Ovary (tissue), 3 donors: Measurements from ENCODE around the gene CFAP92.

ENCODE experiments used
- CTCF ChIP-seq, 3 donors: fragments of 450-650 bp in 2 of 3; fragments of 200-600 bp in 1 of 3; IDR thresholded peaks; one replicate each; pipeline versions ENCODE4 v1.5.1 to v1.8.0; 2016 to 2022; ENCODE audit warnings: antibody characterized with exemption in 3 of 3, mild to moderate bottlenecking in 1 of 3
- POLR2A ChIP-seq: fragments of 450-650 bp; IDR thresholded peaks from one replicate; pipeline ENCODE4 v1.6.1; 2017; ENCODE audit warnings: antibody characterized with exemption, mild to moderate bottlenecking, moderate library complexity
- donor health status: DM: no; HTN: no; CAD: no.

- TF ChIP-seq CTCF (IDR thresholded peaks at IDR 0.05) (no peak), POLR2A (no peak)
Observed at GRCh38 chr3:128996726-128997125, 2.9 kb upstream of the CFAP92 start.
